ENCODE results near the gene TMEM255B. TPM values are rescaled to one million over a fixed set of nuclear protein-coding genes. Genes with fewer than 3 reads are reported as not detected.

Gene TMEM255B
- total RNA-seq, 1 experiment from 2014 or later: 7.7 TPM

GRCh38 chr13:113801289-113801961 is 42.4 kb downstream of the TMEM255B start:
- ChIA-PET RAD21 (ENCODE audit: low non-redundant PET in 1 of 2, low total read pairs in 2 of 2, uncharacterized antibody in 2 of 2, unreplicated experiment in 2 of 2) (no interaction called here), CTCF (no interaction called here), POLR2A (no interaction called here)
- intact Hi-C loops (cut with micrococcal nuclease): no loop called here
- no TSS peak for BruUV-seq (replicated peaks)
- no peaks in the 10 kb centered on the region for H3K9me3 ChIP-seq (ENCODE audit: control insufficient read depth in 1 of 2, insufficient read depth in 1 of 2, low read depth in 1 of 2, low read length in 2 of 2)
- TF ChIP-seq POLR2A (IDR thresholded peaks at IDR 0.05; ENCODE audit: borderline replicate concordance, extremely low read depth, insufficient read depth, insufficient read length) (no peak), RAD21 (IDR thresholded peaks at IDR 0.05; ENCODE audit: low read depth) (no peak), EZH2 (IDR thresholded peaks at IDR 0.05) (no peak), ATF3 (IDR thresholded peaks at IDR 0.05) (no peak), MAX (IDR thresholded peaks at IDR 0.05) (no peak), FOSL1 (IDR thresholded peaks at IDR 0.05; ENCODE audit: low read depth) (no peak), EZH2phosphoT487 (IDR thresholded peaks at IDR 0.05; ENCODE audit: borderline replicate concordance) (no peak), TCF7L2 (IDR thresholded peaks at IDR 0.05; ENCODE audit: borderline replicate concordance, extremely low read depth, insufficient read depth, insufficient read length) (no peak), REST (IDR thresholded peaks at IDR 0.05; ENCODE audit: low read depth) (no peak), CBX3 (IDR thresholded peaks at IDR 0.05; ENCODE audit: low read depth) (no peak), SRF (IDR thresholded peaks at IDR 0.05; ENCODE audit: low read depth) (no peak), CEBPB (IDR thresholded peaks at IDR 0.05; ENCODE audit: low read depth) (no peak), ELF1 (IDR thresholded peaks at IDR 0.05; ENCODE audit: borderline replicate concordance, low read depth) (no peak), EGR1 (IDR thresholded peaks at IDR 0.05; ENCODE audit: low read depth) (no peak), SIN3A (IDR thresholded peaks at IDR 0.05; ENCODE audit: low read depth) (no peak), SP1 (IDR thresholded peaks at IDR 0.05; ENCODE audit: low read depth) (no peak), ZBTB33 (IDR thresholded peaks at IDR 0.05; ENCODE audit: extremely low read depth, insufficient replicate concordance, low read length) (no peak), YY1 (IDR thresholded peaks at IDR 0.05; ENCODE audit: extremely low read depth, insufficient replicate concordance, low read depth, low read length) (no peak), CTCF (IDR thresholded peaks at IDR 0.05 in 2 of 3, conservative IDR thresholded peaks at IDR 0.05 in 1 of 3; ENCODE audit: borderline replicate concordance in 1 of 3, insufficient read depth in 1 of 3, low read depth in 2 of 3, low read length in 2 of 3) (no peak)
- no peaks in the 10 kb centered on the region for H3K36me3 ChIP-seq (ENCODE audit: control insufficient read depth in 1 of 2, insufficient read depth in 2 of 2, low read length in 2 of 2)
- DNase-seq (ENCODE audit: low read depth, low spot score) (no peak), ATAC-seq (no peak)
- H3K27ac ChIP-seq (ENCODE audit: low read depth, low read length): no peak overlapping the region
- no peaks in the 10 kb centered on the region for H3K9me2 ChIP-seq (ENCODE audit: insufficient read depth)
- 0 out of 2 replicates have a peak overlapping the region, but pooled peaks have one; percentile 28 for H3K4me2 ChIP-seq (ENCODE audit: low read length)
- H3K4me1 ChIP-seq (ENCODE audit: control insufficient read depth in 1 of 2, insufficient read depth in 2 of 2, low read length in 2 of 2): peaks cover 0 to 7% of the 10 kb centered on the region in 2 experiments; a peak in 2 of 4 replicates
- H3K4me3 ChIP-seq (replicated peaks in 1 of 2; ENCODE audit: low read depth in 1 of 2, low read length in 2 of 2): no peak overlapping the region
- no peaks in the 10 kb centered on the region for H3K27me3 ChIP-seq (ENCODE audit: insufficient read depth, low read length)
- no peaks in the 10 kb centered on the region for H3K79me2 ChIP-seq (ENCODE audit: insufficient read depth, low read length)
- no peak overlapping the region for H3K9ac ChIP-seq (ENCODE audit: low read length)
- no peak overlapping the region for H2AFZ ChIP-seq (ENCODE audit: low read depth, low read length, poor library complexity, severe bottlenecking)
- H4K20me1 ChIP-seq (ENCODE audit: insufficient read depth): no peaks in the 10 kb centered on the region
